ENCODE data around the gene CCDC33.

Gene CCDC33

GRCh38 chr15:74196175-74196574 is 40.0 kb upstream of the CCDC33 start (continued):
- TF ChIP-seq KLF1 (tag by site-specific recombination; IDR thresholded peaks at IDR 0.05), result peak; percentile 93
- peak; percentile 70 for TF ChIP-seq ZNF398 (tag by site-specific recombination; IDR thresholded peaks at IDR 0.05)
- peak; percentile 34; the same call in 1 of the 2 replicates for TF ChIP-seq ZXDB (tag by site-specific recombination; IDR thresholded peaks at IDR 0.05)
- TF ChIP-seq, protein P1, sequence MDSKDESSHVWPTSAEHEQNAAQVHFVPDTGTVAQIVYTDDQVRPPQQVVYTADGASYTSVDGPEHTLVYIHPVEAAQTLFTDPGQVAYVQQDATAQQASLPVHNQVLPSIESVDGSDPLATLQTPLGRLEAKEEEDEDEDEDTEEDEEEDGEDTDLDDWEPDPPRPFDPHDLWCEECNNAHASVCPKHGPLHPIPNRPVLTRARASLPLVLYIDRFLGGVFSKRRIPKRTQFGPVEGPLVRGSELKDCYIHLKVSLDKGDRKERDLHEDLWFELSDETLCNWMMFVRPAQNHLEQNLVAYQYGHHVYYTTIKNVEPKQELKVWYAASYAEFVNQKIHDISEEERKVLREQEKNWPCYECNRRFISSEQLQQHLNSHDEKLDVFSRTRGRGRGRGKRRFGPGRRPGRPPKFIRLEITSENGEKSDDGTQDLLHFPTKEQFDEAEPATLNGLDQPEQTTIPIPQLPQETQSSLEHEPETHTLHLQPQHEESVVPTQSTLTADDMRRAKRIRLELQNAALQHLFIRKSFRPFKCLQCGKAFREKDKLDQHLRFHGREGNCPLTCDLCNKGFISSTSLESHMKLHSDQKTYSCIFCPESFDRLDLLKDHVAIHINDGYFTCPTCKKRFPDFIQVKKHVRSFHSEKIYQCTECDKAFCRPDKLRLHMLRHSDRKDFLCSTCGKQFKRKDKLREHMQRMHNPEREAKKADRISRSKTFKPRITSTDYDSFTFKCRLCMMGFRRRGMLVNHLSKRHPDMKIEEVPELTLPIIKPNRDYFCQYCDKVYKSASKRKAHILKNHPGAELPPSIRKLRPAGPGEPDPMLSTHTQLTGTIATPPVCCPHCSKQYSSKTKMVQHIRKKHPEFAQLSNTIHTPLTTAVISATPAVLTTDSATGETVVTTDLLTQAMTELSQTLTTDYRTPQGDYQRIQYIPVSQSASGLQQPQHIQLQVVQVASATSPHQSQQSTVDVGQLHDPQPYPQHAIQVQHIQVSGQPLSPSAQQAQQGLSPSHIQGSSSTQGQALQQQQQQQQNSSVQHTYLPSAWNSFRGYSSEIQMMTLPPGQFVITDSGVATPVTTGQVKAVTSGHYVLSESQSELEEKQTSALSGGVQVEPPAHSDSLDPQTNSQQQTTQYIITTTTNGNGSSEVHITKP (tag by site-specific recombination; IDR thresholded peaks at IDR 0.05), result peak; percentile 92
- no peak for TF ChIP-seq ZNF747 (tag by site-specific recombination; IDR thresholded peaks at IDR 0.05)
- TF ChIP-seq OSR2 (tag by site-specific recombination; IDR thresholded peaks at IDR 0.05), result peak; percentile 88
- TF ChIP-seq KLF8 (tag by site-specific recombination; IDR thresholded peaks at IDR 0.05), result no peak
- TF ChIP-seq ZNF335 (tag by site-specific recombination; conservative IDR thresholded peaks at IDR 0.05), result peak; percentile 53; the same call in 1 of the 2 replicates
- TF ChIP-seq ZNF571 (tag by site-specific recombination; IDR thresholded peaks at IDR 0.05), result no peak
- TF ChIP-seq ZNF768 (tag by site-specific recombination; IDR thresholded peaks at IDR 0.05), result no peak
- peak; percentile 91 for TF ChIP-seq ZNF660 (tag by site-specific recombination; IDR thresholded peaks at IDR 0.05)
- TF ChIP-seq PRDM2 (tag by site-specific recombination; IDR thresholded peaks at IDR 0.05; ENCODE audit: borderline replicate concordance), result no peak
- TF ChIP-seq, protein P2, sequence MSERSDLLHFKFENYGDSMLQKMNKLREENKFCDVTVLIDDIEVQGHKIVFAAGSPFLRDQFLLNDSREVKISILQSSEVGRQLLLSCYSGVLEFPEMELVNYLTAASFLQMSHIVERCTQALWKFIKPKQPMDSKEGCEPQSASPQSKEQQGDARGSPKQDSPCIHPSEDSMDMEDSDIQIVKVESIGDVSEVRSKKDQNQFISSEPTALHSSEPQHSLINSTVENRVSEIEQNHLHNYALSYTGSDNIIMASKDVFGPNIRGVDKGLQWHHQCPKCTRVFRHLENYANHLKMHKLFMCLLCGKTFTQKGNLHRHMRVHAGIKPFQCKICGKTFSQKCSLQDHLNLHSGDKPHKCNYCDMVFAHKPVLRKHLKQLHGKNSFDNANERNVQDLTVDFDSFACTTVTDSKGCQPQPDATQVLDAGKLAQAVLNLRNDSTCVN (tag by site-specific recombination; optimal IDR thresholded peaks at IDR 0.05), result no peak
- peak; percentile 98 for TF ChIP-seq EGR2 (tag by site-specific recombination; IDR thresholded peaks at IDR 0.05; ENCODE audit: low read depth)
- TF ChIP-seq, protein P3, sequence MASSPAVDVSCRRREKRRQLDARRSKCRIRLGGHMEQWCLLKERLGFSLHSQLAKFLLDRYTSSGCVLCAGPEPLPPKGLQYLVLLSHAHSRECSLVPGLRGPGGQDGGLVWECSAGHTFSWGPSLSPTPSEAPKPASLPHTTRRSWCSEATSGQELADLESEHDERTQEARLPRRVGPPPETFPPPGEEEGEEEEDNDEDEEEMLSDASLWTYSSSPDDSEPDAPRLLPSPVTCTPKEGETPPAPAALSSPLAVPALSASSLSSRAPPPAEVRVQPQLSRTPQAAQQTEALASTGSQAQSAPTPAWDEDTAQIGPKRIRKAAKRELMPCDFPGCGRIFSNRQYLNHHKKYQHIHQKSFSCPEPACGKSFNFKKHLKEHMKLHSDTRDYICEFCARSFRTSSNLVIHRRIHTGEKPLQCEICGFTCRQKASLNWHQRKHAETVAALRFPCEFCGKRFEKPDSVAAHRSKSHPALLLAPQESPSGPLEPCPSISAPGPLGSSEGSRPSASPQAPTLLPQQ (tag by site-specific recombination; IDR thresholded peaks at IDR 0.05), result peak; percentile 69; the same call in 1 of the 2 replicates
- 0 out of 2 replicates have a peak, but pooled peaks have one; percentile 36 for TF ChIP-seq GLIS2 (tag by site-specific recombination; IDR thresholded peaks at IDR 0.05)
- peak; percentile 24; the same call in 1 of the 2 replicates for TF ChIP-seq GLIS1 (tag by site-specific recombination; IDR thresholded peaks at IDR 0.05)
- TF ChIP-seq, protein P4, sequence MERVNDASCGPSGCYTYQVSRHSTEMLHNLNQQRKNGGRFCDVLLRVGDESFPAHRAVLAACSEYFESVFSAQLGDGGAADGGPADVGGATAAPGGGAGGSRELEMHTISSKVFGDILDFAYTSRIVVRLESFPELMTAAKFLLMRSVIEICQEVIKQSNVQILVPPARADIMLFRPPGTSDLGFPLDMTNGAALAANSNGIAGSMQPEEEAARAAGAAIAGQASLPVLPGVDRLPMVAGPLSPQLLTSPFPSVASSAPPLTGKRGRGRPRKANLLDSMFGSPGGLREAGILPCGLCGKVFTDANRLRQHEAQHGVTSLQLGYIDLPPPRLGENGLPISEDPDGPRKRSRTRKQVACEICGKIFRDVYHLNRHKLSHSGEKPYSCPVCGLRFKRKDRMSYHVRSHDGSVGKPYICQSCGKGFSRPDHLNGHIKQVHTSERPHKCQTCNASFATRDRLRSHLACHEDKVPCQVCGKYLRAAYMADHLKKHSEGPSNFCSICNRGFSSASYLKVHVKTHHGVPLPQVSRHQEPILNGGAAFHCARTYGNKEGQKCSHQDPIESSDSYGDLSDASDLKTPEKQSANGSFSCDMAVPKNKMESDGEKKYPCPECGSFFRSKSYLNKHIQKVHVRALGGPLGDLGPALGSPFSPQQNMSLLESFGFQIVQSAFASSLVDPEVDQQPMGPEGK (tag by site-specific recombination; IDR thresholded peaks at IDR 0.05), result peak; percentile 66
- TF ChIP-seq ZBTB8A (tag by site-specific recombination; IDR thresholded peaks at IDR 0.05), result peak; percentile 48
- peak; percentile 70 for TF ChIP-seq ZBTB20 (tag by site-specific recombination; IDR thresholded peaks at IDR 0.05)
- TF ChIP-seq ZBTB48 (tag by site-specific recombination; IDR thresholded peaks at IDR 0.05), result peak; percentile 87
